Smooth muscle cell of trachea (primary cell): ENCODE measurements around the gene DCAF8. TPM values are rescaled to one million over a fixed set of nuclear protein-coding genes. Genes with fewer than 3 reads are reported as not detected.

Experiments used
- total RNA-seq: library from RNA; depleted of rRNA; stranded (reverse); fragments of >200 nt; gene quantifications from 2 replicates; pipeline ENCODE4 v1.2.1, GENCODE V29; 2014

Gene DCAF8
- total RNA-seq = 111 TPM in 2 replicates

GRCh38 chr1:160261893-160262794, at the start of gene DCAF8:
Gene DCAF8 (minus strand): TSS chr1:160262549. CDS start chr1:160244008, 18,541 bp downstream.

GRCh38 chr1:160284782-160285344, 22.5 kb upstream of the DCAF8 start, which contains the start of gene PEX19:
Gene PEX19 (minus strand): TSS chr1:160285133. CDS start chr1:160285124, 9 bp downstream.

GRCh38 chr1:160205242-160206035, 56.9 kb downstream of the DCAF8 start, which contains the start of gene PEA15:
Gene PEA15 (plus strand): TSS chr1:160205384. CDS start chr1:160211545, 6,161 bp downstream.

GRCh38 chr1:160189649-160190625, 72.4 kb downstream of the DCAF8 start, which contains the start of gene CASQ1:
Gene CASQ1 (plus strand): TSS chr1:160190575. CDS start chr1:160190752, 177 bp downstream.

Other genes starting within 250 kb of the DCAF8 start
- 4.3 and 4.9 TPM in 2 replicates for gene PIGM, start 230.6 kb downstream of the DCAF8 start, total RNA-seq
- gene KCNJ10, start 192.4 kb downstream of the DCAF8 start, total RNA-seq = under 0.01 TPM in 1 of 2 replicates, not detected in the other
- gene KCNJ9, start 181.0 kb downstream of the DCAF8 start, total RNA-seq = under 0.01 TPM in 1 of 2 replicates, not detected in the other
- 16.0 and 38.5 TPM in 2 replicates for gene IGSF8, start 163.9 kb downstream of the DCAF8 start, total RNA-seq
- 0.58 and 5.8 TPM in 2 replicates for gene ATP1A2, start 146.8 kb downstream of the DCAF8 start, total RNA-seq
- gene ATP1A4, start 110.9 kb downstream of the DCAF8 start, total RNA-seq = not detected in 2 replicates
- 0.83 TPM in 1 of 2 replicates, not detected in the other for gene CASQ1, start 72.0 kb downstream of the DCAF8 start, total RNA-seq
- gene PEA15, start 57.2 kb downstream of the DCAF8 start, total RNA-seq = 80.4 and 137 TPM in 2 replicates
- gene PEX19, start 22.6 kb upstream of the DCAF8 start, total RNA-seq = 62.0 and 86.7 TPM in 2 replicates
- 337 and 425 TPM in 2 replicates for gene COPA, start 80.7 kb upstream of the DCAF8 start, total RNA-seq
- gene NCSTN, start 80.8 kb upstream of the DCAF8 start, total RNA-seq = 113 and 187 TPM in 2 replicates
- not detected in 2 replicates for gene NHLH1, start 104.5 kb upstream of the DCAF8 start, total RNA-seq
- under 0.01 TPM in 1 of 2 replicates, not detected in the other for gene VANGL2, start 138.0 kb upstream of the DCAF8 start, total RNA-seq